Left lung (tissue), 10 donors: ENCODE results near the gene CTNNA1. TPM values are rescaled to one million over a fixed set of nuclear protein-coding genes. Genes with fewer than 3 reads are reported as not detected.

Experiments
- ATAC-seq: fragments of 200-7000 bp; cut with Tn5 transposase; one replicate; pipeline ENCODE4 v1.9.1; 2020; ENCODE audit warnings: moderate library complexity
- DNase-seq, 4 donors: peaks; one replicate each; pipeline ENCODE4 v3.0.0-alpha.2; 2013 to 2020
- H3K27ac ChIP-seq, 2 donors: fragments of 200-600 bp; sonication (generic) in 1 of 2; one replicate each; pipeline versions ENCODE4 v1.5.0 to v1.8.0; 2020 to 2021
- H3K27me3 ChIP-seq, 2 donors: fragments of 200-600 bp; sonication (generic) in 1 of 2; one replicate each; pipeline versions ENCODE4 v1.5.0 to v1.8.0; 2020 to 2021
- H3K36me3 ChIP-seq, 2 donors: fragments of 200-600 bp; sonication (generic) in 1 of 2; one replicate each; pipeline versions ENCODE4 v1.5.0 to v1.8.0; 2020 to 2021
- H3K4me1 ChIP-seq, 2 donors: fragments of 200-600 bp; one replicate each; pipeline ENCODE4 v1.8.0; 2021
- H3K4me3 ChIP-seq, 2 donors: fragments of 200-600 bp; sonication (generic) in 1 of 2; one replicate each; pipeline versions ENCODE4 v1.5.0 to v1.8.0; 2020 to 2021; ENCODE audit warnings: mild to moderate bottlenecking in 1 of 2
- H3K9me3 ChIP-seq, 2 donors: fragments of 200-600 bp; sonication (generic) in 1 of 2; one replicate each; pipeline versions ENCODE4 v1.5.0 to v1.8.0; 2020 to 2021
- CTCF ChIP-seq, 2 donors: fragments of 200-600 bp; sonication (generic) in 1 of 2; IDR thresholded peaks; one replicate each; pipeline versions ENCODE4 v1.5.0 to v1.8.0; 2021; ENCODE audit warnings: antibody characterized with exemption in 2 of 2
- intact Hi-C, 2 donors: fragments of 100-400 bp; cut with DNase I; formaldehyde crosslinking; loops; one replicate each; pipeline versions ENCODE4 v1.11.2 to v1.14.2; 2022
- polyA plus RNA-seq, 6 donors: library from polyadenylated mRNA; unstranded; fragments of 120-200 nt; gene quantifications; one replicate each; pipeline ENCODE4 v1.2.1, GENCODE V29; 2013; ENCODE audit not compliant: insufficient read length in 6 of 6
- total RNA-seq, 2 donors: library from RNA; stranded (reverse); fragmentation: NEBNext Ultra II Directional; extraction: Animal tissue kit (Norgen Biotek cat#: 25700); gene quantifications; one replicate each; pipeline ENCODE4 v1.2.1, GENCODE V29; 2021
- donor health status: DM: no; HTN: yes; CAD: no.
- donor health status: DM: no; HTN: no; CAD: no.

CTNNA1 gene
- total and polyA plus RNA-seq, 8 donors, result 309 to 443 (median 366) TPM

DNA sequence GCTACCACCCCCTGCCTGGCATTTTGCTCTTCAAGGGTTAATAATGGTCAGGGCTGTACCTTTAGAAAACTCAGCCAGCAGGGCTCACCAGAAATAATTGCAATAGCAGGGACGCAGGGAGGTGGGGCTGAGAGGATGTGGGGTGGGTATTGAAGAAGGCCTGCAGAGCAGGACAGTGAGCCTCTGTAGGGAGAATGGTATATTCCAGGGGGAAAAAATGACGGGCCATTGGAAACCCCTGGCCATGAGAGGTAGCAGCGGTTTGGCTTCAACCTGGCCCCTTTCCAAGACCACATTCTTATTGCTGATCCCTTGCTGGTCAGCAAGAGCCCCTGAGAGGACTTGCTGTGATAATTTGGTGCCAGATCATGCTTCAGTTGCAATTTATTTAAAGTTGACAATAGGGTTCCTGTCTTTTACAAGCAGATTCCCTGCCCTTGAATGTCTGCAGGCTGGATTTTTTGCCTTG lies 36.7 kb upstream of the CTNNA1 start:
- H3K4me3 ChIP-seq, result no peak overlapping the region
- H3K36me3 ChIP-seq, result no peaks in the 10 kb centered on the region
- H3K27ac ChIP-seq, result no peak overlapping the region
- H3K27me3 ChIP-seq, result no peaks in the 10 kb centered on the region
- DNase-seq (no peak), ATAC-seq (peak; percentile 34)
- H3K4me1 ChIP-seq, result no peaks in the 10 kb centered on the region
- TF ChIP-seq CTCF (IDR thresholded peaks at IDR 0.05), result no peak
- no peaks in the 10 kb centered on the region for H3K9me3 ChIP-seq
- intact Hi-C loops, result no loop called here

DNA sequence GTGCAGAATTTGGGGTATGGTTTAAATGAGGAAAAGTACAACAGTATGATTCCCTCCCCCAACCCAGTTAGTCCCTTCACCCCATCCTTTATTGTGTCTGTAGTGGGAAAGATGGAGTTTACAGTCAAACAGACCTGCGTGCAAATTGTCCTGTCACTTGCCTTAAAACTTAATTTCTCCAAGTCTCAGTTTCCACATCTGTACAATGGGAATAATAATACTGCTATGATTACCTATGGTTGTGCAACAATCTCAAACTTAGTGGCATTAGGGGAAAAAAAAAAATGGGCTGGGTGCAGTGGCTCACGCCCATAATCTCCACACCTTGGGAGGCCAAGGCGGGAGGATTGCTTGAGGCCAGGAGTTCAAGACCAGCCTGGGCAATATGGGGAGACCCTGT lies 35.8 kb upstream of the CTNNA1 start:
- ATAC-seq, result no peak
- intact Hi-C loops, result no loop called here
- no peak for TF ChIP-seq CTCF (IDR thresholded peaks at IDR 0.05)
- no peak overlapping the region for H3K4me3 ChIP-seq
- no peaks in the 10 kb centered on the region for H3K9me3 ChIP-seq
- H3K27me3 ChIP-seq, result no peaks in the 10 kb centered on the region
- H3K27ac ChIP-seq, result no peak overlapping the region
- H3K4me1 ChIP-seq, result no peaks in the 10 kb centered on the region
- H3K36me3 ChIP-seq, result no peaks in the 10 kb centered on the region
- no peak for DNase-seq

DNA sequence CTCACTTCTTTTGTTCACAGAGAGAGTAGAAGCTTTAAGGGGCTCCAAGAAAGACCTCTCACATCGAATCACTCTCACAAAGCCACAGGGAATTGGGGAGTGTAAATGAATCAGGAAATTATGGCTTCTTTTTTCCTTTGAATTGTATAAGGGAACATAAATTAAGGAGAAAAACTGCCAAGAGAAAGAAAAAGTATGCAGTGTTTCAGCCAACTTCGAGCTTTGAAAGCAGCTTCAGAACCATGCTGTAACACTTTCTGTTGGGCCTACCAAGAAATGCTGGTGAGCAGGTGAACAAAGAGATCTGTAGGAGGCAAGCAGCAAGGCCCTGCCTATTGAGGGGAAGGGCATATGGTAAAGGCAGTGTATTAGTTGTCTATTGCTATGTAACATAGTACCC lies 33.4 kb upstream of the CTNNA1 start:
- no peak overlapping the region for H3K4me3 ChIP-seq
- peaks cover 0 to 3% of the 10 kb centered on the region in 2 donors for H3K4me1 ChIP-seq
- no peaks in the 10 kb centered on the region for H3K9me3 ChIP-seq
- no peaks in the 10 kb centered on the region for H3K27me3 ChIP-seq
- H3K27ac ChIP-seq, result no peak overlapping the region
- DNase-seq (no peak), ATAC-seq (no peak)
- intact Hi-C loops, result no loop called here
- no peak for TF ChIP-seq CTCF (IDR thresholded peaks at IDR 0.05)
- no peaks in the 10 kb centered on the region for H3K36me3 ChIP-seq

- Histone ChIP-seq H3K36me3 (no peaks in the 10 kb centered on the region), H3K9me3 (no peaks in the 10 kb centered on the region), H3K27me3 (no peaks in the 10 kb centered on the region), H3K4me1 (peaks cover 0 to 7% of the 10 kb centered on the region in 2 donors), H3K27ac (no peak overlapping the region), H3K4me3 (no peak overlapping the region)
- no peak for TF ChIP-seq CTCF (IDR thresholded peaks at IDR 0.05)
- DNase-seq (no peak), ATAC-seq (no peak)
- intact Hi-C loops, result no loop called here
Measured at GRCh38 chr5:138720840-138721239, 32.4 kb upstream of the CTNNA1 start.

DNA sequence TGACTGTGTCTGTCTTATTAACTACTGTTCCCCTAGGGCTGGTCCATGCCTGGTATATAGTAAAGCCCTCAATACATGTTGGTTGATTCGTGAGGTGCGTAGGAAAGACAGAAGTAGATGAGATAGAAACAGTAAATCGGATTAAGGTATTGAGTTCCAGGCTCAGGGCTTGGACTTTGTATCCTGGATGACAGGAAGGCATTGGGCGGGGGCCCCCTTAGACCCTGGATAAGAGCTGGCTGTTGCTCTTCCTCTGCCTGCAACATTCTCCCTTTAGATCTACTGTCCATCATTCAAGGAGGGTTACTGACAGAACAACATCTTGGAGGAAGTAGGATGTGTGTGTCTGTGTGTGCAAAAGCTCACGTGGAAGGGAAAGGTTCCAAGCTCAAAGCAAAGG lies 31.2 kb upstream of the CTNNA1 start:
- DNase-seq (no peak), ATAC-seq (no peak)
- intact Hi-C loops, result no loop called here
- no peak overlapping the region for H3K4me3 ChIP-seq
- H3K4me1 ChIP-seq, result peaks cover 0 to 7% of the 10 kb centered on the region in 2 donors
- H3K9me3 ChIP-seq, result no peaks in the 10 kb centered on the region
- no peak overlapping the region for H3K27ac ChIP-seq
- H3K27me3 ChIP-seq, result no peaks in the 10 kb centered on the region
- TF ChIP-seq CTCF (IDR thresholded peaks at IDR 0.05), result no peak
- no peaks in the 10 kb centered on the region for H3K36me3 ChIP-seq
